NOMO-1 treated with DMSO at 0.1 percent for 48 hours (cell line): ENCODE measurements around the gene LVRN.
A peak's percentile ranks its signal among the peaks of the same experiment; 100 is the strongest.
"Not testable (repeated sequence)": the region's sequence is repeated elsewhere in the genome, so short reads cannot be mapped to it uniquely, and the experiment has no call there.

ENCODE experiments used
- DNase-seq: peaks from one replicate; lab custom pipeline; 2025; ENCODE audit not compliant: unreplicated experiment; lab: John Stamatoyannopoulos, UW

LVRN gene

GRCh38 chr5:115962239-115962564 is at the start of gene LVRN:
Gene LVRN (plus strand): TSS chr5:115962475. CDS start chr5:115962618, 143 bp downstream.
- no peak for DNase-seq

- not testable (repeated sequence) for DNase-seq
Measured at GRCh38 chr5:115913623-115914400, 48.5 kb upstream of the LVRN start.

GRCh38 chr5:115920171-115920725 is 42.0 kb upstream of the LVRN start:
- no peak for DNase-seq

GRCh38 chr5:115928578-115929407 is 33.5 kb upstream of the LVRN start:
- DNase-seq, result not testable (repeated sequence)

GRCh38 chr5:115930171-115930570 is 32.1 kb upstream of the LVRN start:
- not testable (repeated sequence) for DNase-seq

GRCh38 chr5:115930630-115931337 is 31.5 kb upstream of the LVRN start:
- DNase-seq, result no peak

GRCh38 chr5:115932991-115933390 is 29.3 kb upstream of the LVRN start:
- DNase-seq, result no peak

GRCh38 chr5:115934388-115934974 is 27.8 kb upstream of the LVRN start:
- DNase-seq, result no peak

- no peak for DNase-seq
Measured at GRCh38 chr5:115936031-115936430, 26.2 kb upstream of the LVRN start.

GRCh38 chr5:115939059-115939458 is 23.2 kb upstream of the LVRN start:
- DNase-seq, result no peak

- DNase-seq, result no peak
Measured at GRCh38 chr5:115940080-115940810, 22.0 kb upstream of the LVRN start.

- peak; percentile 31 for DNase-seq
Measured at GRCh38 chr5:115941051-115941675, 21.1 kb upstream of the LVRN start.

- DNase-seq, result no peak
Measured at GRCh38 chr5:115944501-115944900, 17.8 kb upstream of the LVRN start.

- no peak for DNase-seq
Measured at GRCh38 chr5:115946655-115947054, 15.6 kb upstream of the LVRN start.

GRCh38 chr5:115947260-115947659 is 15.0 kb upstream of the LVRN start:
- no peak for DNase-seq

- peak; percentile 30 for DNase-seq
Measured at GRCh38 chr5:115948091-115948534, 14.2 kb upstream of the LVRN start.

- DNase-seq, result no peak
Measured at GRCh38 chr5:115949096-115949495, 13.2 kb upstream of the LVRN start.

GRCh38 chr5:115952588-115952987 is 9.7 kb upstream of the LVRN start:
- DNase-seq, result no peak

- no peak for DNase-seq
Measured at GRCh38 chr5:115954144-115954543, 8.1 kb upstream of the LVRN start.

- DNase-seq, result no peak
Measured at GRCh38 chr5:115956957-115957356, 5.3 kb upstream of the LVRN start.
